Kidney epithelial cell (primary cell): ENCODE measurements around the gene RAB9A. TPM values are rescaled to one million over a fixed set of nuclear protein-coding genes. Genes with fewer than 3 reads are reported as not detected.
A peak's percentile ranks its signal among the peaks of the same experiment; 100 is the strongest.
"Not testable (repeated sequence)": the region's sequence is repeated elsewhere in the genome, so short reads cannot be mapped to it uniquely, and the experiment has no call there.

Experiments used
- DNase-seq: peaks from one replicate; pipeline ENCODE4 v3.0.0-alpha.2; 2010; ENCODE audit warnings: low read depth
- H3K27me3 ChIP-seq: 2 replicates; pipeline ENCODE4 v1.6.0; 2011; ENCODE audit warnings: low read length; ENCODE audit not compliant: control insufficient read depth, insufficient read depth
- H3K36me3 ChIP-seq: 2 replicates; pipeline ENCODE4 v1.5.1; 2011; ENCODE audit warnings: low read length; ENCODE audit not compliant: control insufficient read depth, insufficient read depth
- H3K4me3 ChIP-seq: 2 replicates; pipeline ENCODE4 v1.5.1; 2011; ENCODE audit warnings: low read depth, mild to moderate bottlenecking, control low read depth, low read length
- total RNA-seq: library from RNA; depleted of rRNA; stranded (reverse); fragments of >200 nt; gene quantifications from 2 replicates; pipeline ENCODE4 v1.2.3, GENCODE V29; 2015
- TF ChIP-seq, protein P1 (sequence below): IDR thresholded peaks from 2 replicates; pipeline ENCODE4 v1.5.1; 2011; ENCODE audit warnings: mild to moderate bottlenecking, moderate library complexity, low read length, control low read depth, inconsistent platforms; ENCODE audit not compliant: insufficient read depth, poor library complexity, severe bottlenecking

Gene RAB9A, protein sequence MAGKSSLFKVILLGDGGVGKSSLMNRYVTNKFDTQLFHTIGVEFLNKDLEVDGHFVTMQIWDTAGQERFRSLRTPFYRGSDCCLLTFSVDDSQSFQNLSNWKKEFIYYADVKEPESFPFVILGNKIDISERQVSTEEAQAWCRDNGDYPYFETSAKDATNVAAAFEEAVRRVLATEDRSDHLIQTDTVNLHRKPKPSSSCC
- 30.5 and 39.0 TPM in 2 replicates for total RNA-seq

DNA sequence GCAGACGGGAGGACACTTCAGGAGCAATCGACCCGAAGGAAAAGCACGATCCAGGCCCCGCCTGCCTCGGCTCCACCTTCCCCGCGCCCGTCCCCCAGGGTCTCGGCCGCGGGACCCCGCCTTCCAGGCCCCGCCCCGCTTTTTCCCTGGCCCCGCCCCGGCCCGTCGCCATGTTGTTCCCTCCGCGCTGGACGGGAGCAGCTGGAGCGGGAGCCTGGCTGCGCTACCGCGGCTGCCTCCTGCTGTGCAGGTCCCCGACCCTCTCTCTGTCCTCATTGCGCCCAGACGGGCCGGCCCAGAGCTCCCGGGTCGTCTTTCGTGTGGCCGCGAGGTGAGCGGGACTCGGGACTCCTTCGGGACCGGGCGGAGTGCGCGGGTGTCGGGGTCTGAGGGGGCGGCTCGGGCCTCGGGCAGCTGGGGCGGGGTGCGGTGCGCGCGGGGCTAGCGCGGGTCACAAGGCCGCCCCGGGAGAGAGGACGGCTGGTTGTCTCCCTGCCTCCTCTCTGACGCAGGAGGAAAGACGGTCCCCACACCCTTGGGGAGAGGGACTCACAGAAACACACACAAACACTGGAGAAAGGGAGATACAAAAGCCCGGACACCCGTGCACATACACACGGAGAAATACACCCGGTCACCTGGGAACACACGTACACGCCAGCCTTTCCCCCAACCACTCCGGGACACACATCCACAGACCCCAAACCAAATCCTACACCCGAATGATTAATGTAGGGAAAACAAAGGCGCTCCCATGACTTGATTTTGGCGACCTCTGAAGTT lies at the start of gene RAB9A:
TSS of gene RAB9A (plus strand) at position 171 of the 783 bp plus-strand sequence. CDS start 19,619 bp downstream, outside the sequence.
- TF ChIP-seq, protein P1, sequence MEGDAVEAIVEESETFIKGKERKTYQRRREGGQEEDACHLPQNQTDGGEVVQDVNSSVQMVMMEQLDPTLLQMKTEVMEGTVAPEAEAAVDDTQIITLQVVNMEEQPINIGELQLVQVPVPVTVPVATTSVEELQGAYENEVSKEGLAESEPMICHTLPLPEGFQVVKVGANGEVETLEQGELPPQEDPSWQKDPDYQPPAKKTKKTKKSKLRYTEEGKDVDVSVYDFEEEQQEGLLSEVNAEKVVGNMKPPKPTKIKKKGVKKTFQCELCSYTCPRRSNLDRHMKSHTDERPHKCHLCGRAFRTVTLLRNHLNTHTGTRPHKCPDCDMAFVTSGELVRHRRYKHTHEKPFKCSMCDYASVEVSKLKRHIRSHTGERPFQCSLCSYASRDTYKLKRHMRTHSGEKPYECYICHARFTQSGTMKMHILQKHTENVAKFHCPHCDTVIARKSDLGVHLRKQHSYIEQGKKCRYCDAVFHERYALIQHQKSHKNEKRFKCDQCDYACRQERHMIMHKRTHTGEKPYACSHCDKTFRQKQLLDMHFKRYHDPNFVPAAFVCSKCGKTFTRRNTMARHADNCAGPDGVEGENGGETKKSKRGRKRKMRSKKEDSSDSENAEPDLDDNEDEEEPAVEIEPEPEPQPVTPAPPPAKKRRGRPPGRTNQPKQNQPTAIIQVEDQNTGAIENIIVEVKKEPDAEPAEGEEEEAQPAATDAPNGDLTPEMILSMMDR, result no peak
- no peaks in the 10 kb centered on the region for H3K36me3 ChIP-seq
- H3K4me3 ChIP-seq, result peak within 1 kb of the TSS; percentile 75
- peaks cover 2% of the 10 kb centered on the region for H3K27me3 ChIP-seq
- no peak for DNase-seq

DNA sequence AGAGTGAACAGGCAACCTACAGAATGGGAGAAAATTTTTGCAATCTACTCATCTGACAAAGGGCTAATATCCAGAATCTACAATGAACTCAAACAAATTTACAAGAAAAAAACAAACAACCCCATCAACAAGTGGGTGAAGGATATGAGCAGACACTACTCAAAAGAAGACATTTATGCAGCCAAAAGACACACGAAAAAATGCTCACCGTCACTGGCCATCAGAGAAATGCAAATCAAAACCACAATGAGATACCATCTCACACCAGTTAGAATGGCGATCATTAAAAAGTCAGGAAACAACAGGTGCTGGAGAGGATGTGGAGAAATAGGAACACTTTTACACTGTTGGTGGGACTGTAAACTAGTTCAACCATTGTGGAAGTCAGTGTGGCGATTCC lies 47.2 kb upstream of the RAB9A start:
- not testable (repeated sequence) for H3K4me3 ChIP-seq, H3K27me3 ChIP-seq, DNase-seq, H3K36me3 ChIP-seq

DNA sequence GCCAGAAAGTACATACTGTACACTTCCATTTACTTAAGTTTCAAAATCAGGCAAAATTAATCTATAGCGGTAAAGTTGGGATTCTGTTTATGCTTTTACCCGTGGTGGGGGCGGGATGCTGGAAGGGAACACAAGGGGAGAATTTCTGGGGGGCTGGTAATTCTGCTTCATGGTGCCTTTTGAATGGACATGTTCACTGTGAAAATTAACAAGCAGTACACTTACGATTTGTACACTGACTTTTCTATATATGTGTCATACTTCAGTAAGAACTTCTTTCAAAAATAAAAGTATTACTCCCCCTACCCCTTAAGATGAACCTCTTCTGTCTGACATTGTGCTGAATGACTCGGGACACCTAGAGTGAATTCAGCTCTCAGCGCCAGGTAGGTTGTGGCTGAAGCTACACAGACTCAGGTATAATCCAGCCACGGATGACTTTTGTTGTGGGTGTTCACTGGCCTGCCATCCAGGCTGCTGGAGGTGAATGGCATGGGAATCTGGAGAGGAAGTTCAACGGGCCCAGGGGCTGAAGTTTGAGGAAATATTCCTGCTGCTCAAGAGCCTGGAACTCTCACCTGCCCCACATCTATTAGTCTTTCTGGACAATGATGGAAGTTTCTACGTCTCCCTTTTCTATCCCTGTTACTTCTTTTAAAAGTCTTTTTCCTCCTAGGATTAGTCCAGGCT lies 43.3 kb upstream of the RAB9A start:
- DNase-seq, result no peak
- no peaks in the 10 kb centered on the region for H3K36me3 ChIP-seq
- peaks cover 6% of the 10 kb centered on the region for H3K27me3 ChIP-seq
- TF ChIP-seq, protein P1, result no peak
- H3K4me3 ChIP-seq, result no peak overlapping the region

DNA sequence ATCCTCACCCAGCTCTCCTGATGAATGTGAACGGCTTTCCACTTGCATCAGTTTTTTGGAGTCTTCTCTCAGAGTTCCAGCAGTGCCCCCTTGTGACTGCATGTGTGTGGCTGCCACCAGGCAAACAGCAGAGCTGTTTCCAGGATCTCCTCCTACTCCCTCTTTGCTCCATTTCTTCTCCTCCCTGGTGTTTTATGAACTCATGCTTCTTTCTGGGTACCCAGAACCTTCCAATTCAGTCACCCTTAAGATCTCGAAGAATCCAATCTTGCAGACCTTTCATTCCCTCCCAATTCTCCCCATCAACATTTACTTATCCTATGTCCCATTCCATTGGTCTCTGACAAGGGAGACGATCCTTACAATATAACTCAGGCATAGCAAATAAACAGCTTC lies 42.8 kb upstream of the RAB9A start:
- Histone ChIP-seq H3K27me3 (peaks cover 6% of the 10 kb centered on the region), H3K4me3 (no peak overlapping the region), H3K36me3 (no peaks in the 10 kb centered on the region)
- peak; percentile 23 for DNase-seq
- TF ChIP-seq, protein P1, result peak; percentile 75

DNA sequence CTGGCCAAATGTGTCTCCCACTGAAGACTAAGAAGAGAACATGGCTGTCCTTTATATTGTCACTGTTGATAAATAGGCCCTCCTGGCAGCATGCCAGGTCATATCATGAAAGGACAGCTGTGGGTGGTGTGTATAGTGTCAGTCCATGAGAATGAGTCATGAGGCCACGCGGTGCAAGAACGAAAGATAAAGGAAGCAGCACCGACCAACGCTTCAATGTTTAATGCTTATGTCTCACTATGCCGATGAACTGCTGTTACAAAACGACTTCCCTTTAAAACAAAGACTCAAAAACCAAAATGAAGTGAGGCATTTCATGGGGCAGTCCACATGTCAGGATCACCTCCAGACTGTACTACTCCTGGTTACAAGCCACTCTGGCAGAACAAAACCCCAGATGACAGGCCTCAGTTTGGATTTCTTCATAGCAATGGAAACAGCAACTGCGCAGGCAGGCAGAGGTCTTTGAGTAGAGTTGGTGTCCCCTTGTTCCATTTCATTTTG lies 41.2 kb upstream of the RAB9A start:
- Histone ChIP-seq H3K36me3 (no peaks in the 10 kb centered on the region), H3K27me3 (peaks cover 6% of the 10 kb centered on the region), H3K4me3 (no peak overlapping the region)
- DNase-seq, result no peak
- TF ChIP-seq, protein P1, result no peak

DNA sequence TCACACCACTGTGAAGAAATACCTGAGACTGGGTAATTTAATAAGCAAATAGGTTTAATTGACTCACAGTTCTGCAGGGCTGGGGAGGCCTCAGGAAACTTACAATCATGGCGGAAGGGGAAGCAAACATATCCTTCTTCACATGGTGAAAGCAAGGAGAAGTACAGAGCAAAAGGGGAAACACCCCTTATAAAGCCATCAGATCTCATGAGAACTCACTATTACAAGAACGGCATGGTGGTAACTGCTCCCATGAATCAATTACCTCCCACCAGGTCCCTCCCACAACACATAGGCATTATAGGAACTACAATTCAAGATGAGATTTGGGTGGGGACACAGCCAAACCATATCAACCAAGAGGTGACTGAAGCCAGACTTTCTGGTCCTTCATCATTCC lies 40.6 kb upstream of the RAB9A start:
- not testable (repeated sequence) for DNase-seq, H3K4me3 ChIP-seq, H3K27me3 ChIP-seq, H3K36me3 ChIP-seq
